PFSK-1 (cell line): ENCODE data around the gene KIR3DL2.

ENCODE experiments used
- SIN3A ChIP-seq: IDR thresholded peaks from 2 replicates; pipeline ENCODE4 v1.6.1; 2012; ENCODE audit warnings: mild to moderate bottlenecking, low read length, moderate library complexity, borderline replicate concordance; ENCODE audit not compliant: insufficient read depth
- TF ChIP-seq, protein P1 (sequence below), 2 experiments: IDR thresholded peaks; 2 replicates each; pipeline versions ENCODE4 v1.6.1 to v1.8.0; 2011 to 2012; ENCODE audit warnings: low read depth in 2 of 2, low read length in 2 of 2, control low read depth in 1 of 2, inconsistent platforms in 1 of 2, mild to moderate bottlenecking in 1 of 2, moderate library complexity in 1 of 2; ENCODE audit not compliant: insufficient read depth in 1 of 2

DNA sequence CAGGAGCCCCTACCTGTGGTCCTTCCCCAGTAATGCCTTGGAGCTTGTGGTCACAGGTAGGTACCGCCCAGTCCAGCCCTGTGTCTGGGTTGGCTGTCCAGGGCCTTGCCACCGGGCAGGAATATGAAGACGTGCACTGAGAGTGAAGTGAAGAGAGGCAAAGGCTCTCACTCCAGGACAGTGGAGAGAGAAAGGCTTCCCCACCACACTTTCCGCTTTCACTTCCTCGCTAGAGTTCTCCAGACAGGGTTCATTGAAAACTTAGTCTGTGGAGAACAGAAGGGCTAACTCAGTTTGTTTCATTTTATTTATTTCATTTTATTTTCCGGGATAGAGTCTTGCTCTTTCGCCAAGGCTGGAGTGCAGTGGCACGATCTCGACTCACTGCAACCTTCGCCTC lies 38.0 kb downstream of the KIR3DL2 start:
- TF ChIP-seq, protein P1, sequence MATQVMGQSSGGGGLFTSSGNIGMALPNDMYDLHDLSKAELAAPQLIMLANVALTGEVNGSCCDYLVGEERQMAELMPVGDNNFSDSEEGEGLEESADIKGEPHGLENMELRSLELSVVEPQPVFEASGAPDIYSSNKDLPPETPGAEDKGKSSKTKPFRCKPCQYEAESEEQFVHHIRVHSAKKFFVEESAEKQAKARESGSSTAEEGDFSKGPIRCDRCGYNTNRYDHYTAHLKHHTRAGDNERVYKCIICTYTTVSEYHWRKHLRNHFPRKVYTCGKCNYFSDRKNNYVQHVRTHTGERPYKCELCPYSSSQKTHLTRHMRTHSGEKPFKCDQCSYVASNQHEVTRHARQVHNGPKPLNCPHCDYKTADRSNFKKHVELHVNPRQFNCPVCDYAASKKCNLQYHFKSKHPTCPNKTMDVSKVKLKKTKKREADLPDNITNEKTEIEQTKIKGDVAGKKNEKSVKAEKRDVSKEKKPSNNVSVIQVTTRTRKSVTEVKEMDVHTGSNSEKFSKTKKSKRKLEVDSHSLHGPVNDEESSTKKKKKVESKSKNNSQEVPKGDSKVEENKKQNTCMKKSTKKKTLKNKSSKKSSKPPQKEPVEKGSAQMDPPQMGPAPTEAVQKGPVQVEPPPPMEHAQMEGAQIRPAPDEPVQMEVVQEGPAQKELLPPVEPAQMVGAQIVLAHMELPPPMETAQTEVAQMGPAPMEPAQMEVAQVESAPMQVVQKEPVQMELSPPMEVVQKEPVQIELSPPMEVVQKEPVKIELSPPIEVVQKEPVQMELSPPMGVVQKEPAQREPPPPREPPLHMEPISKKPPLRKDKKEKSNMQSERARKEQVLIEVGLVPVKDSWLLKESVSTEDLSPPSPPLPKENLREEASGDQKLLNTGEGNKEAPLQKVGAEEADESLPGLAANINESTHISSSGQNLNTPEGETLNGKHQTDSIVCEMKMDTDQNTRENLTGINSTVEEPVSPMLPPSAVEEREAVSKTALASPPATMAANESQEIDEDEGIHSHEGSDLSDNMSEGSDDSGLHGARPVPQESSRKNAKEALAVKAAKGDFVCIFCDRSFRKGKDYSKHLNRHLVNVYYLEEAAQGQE (IDR thresholded peaks at IDR 0.05; ENCODE audit: insufficient read depth in 1 of 2, low read depth in 2 of 2, low read length in 2 of 2): no peak
- no peak for TF ChIP-seq SIN3A
